ENCODE results near the gene TECPR2. TPM values are rescaled to one million over a fixed set of nuclear protein-coding genes. Genes with fewer than 3 reads are reported as not detected.
"Not testable (repeated sequence)": the region's sequence is repeated elsewhere in the genome, so short reads cannot be mapped to it uniquely, and the experiment has no call there.

TECPR2 gene
- total RNA-seq, 1 donor from 2014 or later: 38.1 TPM

DNA sequence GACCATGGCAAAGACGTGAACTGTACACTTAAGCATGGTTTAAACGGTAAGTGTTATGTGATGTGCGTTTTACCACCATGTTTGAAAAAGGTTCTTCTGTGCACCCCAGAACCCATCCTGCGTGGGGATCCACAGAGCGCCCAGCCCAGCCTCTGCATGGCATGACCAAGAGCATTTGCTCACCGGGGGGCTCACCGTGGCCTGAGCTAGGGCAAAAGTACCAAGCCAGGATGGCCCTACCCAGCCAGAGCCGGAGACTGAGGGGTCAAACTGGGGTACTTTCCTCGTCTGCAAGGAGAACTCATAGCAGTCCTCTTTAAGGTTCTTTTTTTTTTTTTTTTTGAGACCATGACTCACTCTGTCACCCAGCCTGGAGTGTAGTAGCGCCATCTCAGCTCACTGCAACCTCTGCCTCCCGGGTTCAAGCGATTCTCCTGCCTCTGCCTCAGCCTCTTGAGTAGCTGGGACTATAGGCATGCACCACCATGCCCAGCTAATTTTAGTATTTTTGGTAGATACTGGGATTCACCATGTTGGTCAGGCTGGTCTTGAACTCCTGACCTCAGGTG, 163.3 kb downstream of the TECPR2 start:
- DNase-seq (ENCODE audit: low spot score): no peak

DNA sequence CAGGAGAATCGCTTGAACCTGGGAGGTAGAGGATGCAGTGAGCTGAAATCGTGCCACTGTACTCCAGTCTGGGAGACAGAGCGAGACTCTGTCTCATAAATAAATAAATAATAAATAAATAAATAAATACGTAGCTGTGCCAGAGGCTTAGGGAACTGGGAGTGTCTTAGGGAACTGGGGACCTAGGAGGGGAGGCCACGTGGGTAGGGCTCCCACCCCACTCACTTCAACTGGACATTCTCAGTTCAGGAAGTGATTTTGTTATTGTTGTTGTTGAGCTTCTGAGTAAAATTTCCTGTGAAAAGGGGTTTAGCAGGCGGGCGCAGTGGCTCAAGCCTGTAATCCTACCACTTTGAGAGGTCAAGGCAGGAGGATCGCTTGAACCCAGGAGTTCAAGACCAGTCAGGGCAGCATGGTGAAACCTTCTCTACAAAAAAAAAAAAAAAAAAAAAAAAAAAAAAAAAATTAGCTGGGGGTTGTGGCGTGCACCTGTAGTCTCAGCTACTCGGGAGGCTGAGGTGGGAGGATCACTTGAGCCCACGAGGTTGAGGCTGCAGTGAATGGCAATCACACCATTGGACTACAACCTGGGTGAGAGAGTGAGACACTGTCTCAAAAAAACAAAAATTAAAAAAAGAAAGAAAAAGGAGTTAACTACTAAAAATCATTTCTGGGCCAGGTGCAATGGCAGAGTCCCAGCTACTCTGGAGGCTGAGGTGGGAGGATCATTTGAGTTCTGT, 165.9 kb downstream of the TECPR2 start:
- DNase-seq (ENCODE audit: low spot score): no peak

DNA sequence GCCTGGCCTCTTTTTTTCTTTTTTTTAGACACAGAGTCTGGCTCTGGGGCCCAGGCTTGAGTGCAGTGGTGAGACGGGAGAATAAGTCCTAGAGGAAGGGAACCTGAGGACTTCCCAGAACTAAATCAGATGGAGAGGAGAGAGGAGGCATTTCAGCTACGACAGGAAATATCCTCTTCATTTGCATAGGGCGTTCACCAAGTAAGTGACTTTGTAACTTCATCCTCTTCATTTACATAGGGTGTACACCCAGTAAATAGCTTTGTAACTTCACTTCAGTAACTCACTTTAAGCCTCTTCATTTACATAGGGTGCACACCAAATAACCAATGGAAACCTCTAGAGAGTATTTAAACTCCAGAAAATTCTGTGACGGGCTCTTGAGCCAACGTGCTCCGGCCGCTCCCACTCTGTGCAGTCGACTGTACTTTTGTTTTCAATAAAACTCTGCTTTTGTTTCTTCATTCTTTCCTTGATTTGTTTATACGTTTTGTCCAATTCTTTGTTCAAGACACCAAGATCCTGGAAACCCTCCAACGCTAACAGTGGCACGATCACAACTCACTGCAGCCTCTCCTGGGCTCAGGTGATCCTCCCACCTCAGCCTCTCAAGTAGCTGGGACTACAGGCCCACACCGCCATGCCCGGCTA, 168.2 kb downstream of the TECPR2 start:
- DNase-seq (ENCODE audit: low spot score): no peak

DNA sequence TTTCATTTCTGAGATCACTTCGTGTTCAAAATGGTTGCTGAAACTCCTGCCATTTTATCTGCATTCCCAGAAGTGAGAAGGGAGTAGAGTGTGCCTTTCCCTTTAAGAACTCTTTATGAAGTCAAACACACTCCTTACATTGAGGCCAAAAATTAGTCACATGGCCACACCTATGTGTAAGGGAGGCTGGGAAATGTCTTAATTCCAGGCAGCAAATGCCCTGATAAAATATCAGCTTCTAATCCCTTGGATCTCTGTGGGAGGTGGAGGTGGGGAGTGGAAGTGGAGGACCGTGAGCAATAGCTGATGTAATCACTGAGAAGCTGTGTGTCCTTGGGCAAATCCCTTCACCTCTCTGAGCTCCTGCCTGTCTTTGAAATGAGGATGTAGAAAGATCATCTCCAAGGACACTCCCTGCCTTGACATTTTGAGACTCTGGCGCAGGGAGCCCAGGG, 169.5 kb downstream of the TECPR2 start:
- DNase-seq (ENCODE audit: low spot score): no peak

DNA sequence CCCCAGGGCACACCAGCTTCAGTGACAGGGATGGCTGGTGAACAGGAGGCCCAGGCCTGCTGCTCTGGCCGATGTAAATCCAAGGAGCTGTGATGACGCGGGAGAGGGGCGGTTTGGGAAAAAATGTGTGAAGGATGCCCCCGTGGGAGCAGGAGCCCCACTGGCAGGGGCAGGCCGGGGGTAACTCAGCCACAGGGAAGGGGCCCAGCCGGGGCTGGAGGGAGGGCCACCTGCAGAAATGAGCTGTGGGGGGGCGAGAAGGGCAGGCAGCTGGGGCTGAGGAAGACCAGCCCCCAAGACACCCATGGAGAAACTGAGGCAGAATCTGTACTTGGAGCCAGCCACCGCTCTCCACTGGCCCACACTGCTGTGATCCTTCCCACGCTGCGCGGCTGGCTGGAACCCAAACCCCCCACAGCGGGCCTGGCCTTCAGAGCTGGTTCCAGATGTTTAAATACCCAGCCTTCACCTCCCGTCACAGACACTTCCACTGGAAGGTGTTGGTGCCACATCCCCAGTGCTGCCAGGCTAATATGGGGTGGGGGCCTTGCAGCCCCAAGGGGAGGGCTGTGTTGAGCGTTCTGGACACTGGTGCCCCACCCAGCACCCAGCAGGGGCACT, 175.3 kb downstream of the TECPR2 start:
- DNase-seq (ENCODE audit: low spot score): no peak

DNA sequence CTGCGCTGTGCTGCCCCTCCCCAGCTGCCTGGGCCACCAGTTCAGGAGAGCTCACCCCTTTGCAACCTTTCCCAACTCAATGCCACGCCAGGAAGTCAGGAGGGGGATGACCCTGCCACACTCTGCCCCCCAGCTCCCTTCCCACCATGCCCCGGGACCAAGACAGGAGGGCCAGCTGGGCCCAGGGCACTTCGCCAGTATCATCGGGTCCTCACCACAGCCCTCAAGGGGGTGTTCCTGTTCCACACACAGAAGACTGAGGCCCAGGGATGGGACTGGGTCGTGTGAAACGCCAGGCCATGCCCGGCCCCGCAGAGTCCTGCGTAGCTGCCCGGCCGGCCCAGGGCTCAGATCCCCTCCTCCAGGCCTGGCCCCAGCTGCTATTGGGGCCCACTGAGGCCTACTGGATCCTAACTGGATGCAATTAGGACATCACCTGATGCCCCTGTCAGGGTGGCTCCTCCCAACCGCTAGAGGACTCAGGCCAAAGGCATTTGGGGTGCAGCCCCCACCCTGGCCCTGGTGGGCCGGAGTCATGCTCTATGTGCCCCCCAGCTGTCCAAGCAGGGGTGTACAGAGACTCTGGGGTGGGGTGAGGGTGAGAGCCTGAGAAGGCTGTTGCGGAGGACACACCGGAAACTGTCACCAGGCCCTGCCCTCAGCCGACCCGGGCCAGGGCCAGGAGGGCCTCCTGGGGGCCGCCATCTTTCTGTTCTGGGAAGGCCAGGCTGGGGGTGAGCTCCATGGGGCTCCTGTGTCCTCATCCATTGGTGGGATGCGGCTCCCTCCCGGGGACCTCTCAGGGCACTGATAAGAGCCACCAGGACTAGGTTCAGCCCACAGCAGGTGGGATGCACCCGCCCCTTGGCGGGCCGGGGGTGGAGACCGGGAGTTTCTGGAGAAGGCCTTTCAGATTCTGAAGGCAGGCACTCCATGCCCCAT, 176.1 kb downstream of the TECPR2 start:
- no peak for DNase-seq (ENCODE audit: low spot score)

DNA sequence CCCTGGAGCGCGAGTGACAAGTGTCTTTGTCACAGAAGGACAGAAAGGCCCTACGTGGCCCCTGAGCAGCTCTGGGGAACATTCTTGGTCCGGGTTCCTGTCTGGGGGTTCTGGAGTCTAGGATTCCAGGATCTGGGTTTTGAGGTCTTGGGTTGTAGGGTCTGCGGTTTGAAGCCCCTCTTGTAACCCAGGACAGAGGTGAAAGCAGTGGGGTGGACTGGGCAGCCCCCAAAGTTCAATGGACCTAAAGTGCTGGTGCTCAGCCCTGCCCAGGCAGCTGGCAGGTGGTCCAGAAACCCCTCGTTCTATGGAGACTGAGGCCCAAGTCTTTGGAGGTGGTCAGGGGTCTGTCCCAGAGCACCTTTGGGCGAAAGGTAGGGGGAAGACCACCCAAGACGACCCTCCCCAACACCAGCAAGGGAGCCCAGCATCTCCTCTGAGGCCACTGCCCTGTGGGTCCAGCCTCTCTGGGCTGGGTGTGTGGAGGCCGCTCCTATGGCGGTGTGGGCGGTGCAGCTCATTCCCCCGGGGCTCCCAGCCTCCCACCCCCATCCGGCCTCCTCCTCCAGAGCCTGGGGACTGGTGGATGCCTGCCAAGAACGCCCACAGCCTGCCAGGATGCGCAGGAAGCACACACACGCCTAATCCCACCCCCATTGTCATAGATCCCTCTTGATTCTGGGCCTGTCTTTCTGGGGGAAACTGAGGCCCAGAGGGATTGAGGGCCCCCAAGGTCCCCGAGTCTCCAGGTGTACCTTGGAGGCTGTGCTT, 177.0 kb downstream of the TECPR2 start:
- DNase-seq (ENCODE audit: low spot score): no peak

DNA sequence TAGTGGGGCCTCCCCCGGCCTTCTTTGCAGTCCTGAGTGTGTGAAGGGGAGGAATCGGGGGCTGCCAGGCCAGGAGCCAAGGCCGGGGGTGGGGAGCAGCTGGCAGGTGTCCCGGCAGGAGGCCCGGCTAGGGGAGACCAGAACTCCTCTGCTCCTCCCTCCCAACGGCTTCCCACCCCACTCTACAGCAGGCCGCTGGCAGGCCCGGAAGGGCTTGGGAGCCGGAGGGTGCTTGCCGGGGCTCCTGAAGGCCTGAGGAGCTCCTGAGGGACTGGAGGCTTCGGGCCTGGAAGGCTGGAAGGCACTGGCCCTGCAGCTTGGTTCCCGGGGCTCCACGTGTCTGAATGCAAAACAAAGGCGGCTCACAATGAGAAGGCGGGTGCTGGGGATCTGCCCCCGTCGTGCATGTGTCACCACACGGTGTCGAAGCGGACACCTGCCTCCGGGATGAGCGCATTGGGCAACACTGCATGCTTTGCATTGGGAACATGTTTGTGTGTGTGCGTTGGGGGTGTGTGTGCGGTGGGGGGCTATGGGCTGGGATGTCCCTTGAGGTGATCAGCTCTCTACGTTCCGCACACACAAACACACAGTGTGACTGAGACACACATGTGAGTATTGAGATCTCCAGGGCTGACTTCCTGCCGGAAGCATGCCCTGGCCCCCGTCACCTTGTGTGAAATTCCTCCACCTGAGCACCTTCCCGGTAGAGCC, 177.7 kb downstream of the TECPR2 start:
- no peak for DNase-seq (ENCODE audit: low spot score)

DNA sequence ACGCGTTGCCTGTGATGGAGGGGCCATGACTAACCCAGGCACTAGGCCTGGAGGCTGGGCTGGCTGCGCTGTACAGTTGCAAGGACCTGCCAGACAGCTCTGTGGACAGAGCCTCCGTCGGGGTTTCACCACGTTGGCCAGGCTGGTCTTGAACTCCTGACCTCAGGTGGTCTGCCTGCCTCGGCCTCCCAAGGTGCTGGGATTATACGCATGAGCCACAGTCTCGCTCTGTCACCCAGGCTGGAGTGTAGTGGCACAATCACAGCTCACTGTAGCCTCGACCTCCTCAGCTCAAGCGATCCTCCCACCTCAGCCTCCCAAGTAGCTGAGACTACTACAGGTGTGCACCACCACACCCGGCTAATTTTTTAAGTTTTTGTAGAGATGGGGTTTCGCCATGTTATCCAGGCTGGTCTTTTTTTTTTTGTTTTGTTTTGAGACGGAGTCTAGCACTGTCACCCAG, 178.3 kb downstream of the TECPR2 start:
- not testable (repeated sequence) for DNase-seq (ENCODE audit: low spot score)

DNA sequence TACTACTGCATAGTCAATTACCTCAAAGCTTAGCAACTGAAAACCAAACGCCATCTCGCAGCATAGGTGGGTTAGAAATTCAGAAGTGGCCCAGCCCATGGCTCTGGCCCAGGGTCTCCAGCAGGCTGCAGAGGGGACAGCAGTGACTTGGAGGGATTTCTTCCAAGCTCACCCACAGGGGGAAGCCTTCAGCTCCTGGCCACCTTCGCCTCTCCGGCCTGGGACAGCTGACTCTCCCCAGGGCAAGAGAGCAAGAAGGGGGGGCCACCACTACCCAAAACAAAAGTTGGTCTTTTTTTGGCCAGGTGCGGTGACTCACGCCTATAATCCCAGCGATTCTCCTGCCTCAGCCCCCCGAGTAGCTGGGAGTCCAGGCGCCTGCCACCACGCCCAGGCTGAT, 179.0 kb downstream of the TECPR2 start:
- no peak for DNase-seq (ENCODE audit: low spot score)

DNA sequence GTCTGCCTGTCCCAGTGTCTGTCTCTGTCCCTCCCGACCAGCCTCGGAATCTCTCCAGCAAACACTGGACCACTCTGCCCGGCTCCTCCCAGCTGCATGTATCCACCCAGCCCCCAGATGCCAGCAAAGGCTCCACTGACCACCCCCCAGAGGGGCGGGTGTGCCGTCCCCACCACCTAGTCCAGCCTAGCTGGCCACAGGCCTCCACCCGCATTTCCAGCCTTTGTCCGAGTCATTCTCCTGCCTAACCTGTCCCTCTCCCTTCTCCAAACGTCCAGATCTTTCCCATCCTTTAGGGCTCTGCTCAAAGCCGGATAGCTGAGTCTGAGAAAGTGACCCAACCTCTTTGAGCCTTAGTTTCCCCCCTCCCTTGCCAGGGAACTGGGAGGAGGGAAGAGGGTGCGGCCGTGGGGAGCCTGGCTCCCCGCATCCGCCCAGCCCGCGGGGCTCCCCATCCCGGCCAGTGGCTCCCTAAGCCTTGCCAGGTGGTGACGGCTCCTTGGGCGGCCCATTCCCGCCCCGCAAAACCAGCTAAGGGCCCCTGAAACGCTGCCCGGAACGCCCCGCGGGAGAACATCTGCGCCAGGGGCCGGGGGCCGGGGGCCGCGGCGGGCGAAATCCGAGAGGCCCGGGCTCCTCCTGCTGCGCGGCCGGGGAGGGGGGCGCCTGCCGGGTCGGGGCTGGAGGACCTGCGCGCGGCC, 181.5 kb downstream of the TECPR2 start:
- DNase-seq (ENCODE audit: low spot score): no peak

DNA sequence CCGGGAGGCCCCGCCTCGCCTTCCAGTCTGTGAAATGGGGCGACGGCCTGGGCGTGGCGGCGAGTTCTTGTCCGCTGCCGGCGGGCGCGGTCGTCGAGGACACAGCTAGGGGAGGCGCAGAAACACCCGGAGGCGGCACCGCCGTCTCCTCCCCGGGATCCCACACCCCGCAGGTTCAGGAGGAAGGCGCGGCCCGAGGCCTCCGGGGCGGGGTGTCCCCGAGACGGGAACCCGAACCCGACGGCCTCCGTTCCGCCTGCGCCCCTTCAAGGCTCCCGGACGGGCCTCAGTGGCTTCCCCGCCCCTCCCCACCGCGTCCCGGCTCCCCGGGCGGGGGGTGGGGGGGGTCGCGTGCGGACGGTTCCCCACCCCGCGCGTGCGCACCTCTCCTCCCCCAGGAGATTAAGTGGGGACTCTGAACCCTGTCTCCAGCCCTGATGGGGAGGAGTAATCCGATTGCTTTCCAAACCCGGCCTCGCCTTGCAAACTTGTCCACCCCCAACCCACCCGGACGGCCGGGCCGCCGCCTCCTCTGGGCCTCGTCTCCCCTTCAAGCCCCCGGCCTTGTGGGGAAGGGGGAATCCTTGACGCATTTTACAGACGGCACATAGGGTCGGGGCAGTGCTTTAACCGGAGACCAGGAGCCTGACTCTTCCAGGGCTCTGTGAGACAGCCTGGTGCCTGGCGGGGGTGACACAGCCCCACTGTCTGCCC, 182.2 kb downstream of the TECPR2 start:
- no peak for DNase-seq (ENCODE audit: low spot score)

DNA sequence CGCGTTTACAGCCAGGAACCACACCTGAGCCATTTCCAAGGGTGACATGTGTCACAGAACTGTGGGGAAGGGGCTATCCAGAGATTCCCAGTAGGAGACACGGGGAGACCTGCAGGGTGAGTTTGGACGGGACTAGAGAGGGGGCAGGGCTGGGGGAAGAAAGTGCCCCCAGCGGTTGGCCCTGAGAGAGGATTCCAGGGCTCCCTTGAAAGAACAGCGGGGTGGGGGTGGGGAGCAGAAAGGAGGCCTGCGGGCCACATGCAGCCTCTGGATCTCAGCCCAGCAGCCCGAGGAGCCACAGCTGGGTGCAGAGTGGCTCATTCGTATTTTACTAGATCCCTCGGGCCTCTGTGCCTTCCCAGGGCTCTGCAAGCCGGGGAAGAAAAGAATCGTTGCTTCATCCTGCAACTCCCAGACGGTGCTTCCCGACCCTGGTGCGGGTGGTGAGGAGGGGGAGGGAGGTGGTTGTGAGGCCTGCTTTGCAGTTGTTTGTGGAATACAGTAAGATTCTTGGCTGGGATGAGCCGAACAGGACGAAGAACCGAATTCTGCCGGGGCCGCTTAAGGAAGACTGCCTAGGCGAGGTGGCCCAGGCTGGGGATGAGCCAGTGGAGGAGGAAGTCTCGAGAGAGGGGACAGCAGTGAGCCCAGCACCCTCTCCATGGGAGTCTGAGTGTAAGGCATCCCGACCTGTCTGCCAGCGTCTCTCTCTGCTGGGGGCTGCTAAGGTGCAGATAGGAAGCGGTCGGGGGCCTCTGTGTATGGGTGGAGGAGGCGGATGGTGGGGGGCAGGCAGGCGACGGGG, 182.9 kb downstream of the TECPR2 start:
- DNase-seq (ENCODE audit: low spot score): no peak

DNA sequence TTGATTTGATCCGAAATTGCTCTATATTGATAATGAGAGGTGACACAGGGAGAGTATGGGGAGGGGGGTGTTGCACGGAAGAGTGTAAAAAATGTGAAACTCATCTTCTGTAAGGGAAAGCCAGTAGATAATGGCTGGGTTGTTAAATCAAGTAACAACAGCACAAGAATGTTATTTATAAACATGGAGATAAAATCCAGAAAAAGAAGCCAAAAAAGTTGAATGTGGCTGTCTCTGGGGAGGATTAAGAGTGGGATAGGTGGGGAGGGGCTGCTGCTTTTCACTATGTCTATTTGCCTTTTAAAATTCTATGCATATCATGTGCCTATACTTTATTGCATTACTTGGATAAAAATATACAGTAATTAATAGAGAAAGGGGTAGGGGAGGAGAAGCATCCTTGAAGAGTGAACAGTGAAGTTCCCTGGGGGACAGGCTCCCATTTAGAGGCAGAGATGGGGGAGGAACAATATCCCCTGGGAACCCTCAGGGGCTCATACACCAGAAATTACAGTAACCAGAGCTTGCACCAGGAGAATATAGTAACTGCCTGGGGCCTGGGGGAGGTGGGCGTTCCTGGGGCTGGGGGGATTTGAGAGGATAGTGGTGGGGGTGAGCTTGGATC, 186.0 kb downstream of the TECPR2 start:
- DNase-seq (ENCODE audit: low spot score): no peak

DNA sequence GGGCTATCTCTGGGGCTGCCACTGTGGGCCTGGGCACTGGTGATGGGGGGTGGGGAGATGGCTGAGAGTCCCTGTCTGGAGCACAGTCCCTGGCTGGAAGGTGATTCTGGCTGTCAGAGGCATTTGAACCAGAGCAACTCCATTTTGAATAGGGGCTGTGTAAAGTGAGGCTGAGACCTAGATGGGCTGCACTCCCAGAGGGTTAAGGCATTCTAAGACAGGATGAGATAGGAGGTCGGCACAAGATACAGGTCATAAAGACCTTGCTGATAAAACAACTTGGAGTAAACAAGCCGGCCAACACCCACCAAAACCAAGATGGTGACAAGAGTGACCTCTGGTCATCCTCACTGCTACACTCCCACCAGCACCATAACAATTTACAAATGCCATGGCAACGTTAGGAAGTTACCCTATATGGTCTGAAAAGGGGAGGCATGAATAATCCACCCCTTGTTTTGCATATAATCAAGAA, 188.2 kb downstream of the TECPR2 start:
- DNase-seq (ENCODE audit: low spot score): not testable (repeated sequence)

Data from mucosa of gallbladder (tissue), 1 donor.